ENCODE measurements around the gene FMN1. TPM values are rescaled to one million over a fixed set of nuclear protein-coding genes. Genes with fewer than 3 reads are reported as not detected.

Gene FMN1
- total and polyA plus RNA-seq, 2 experiments from 2014 or later, result 0.93 to 2.2 TPM

GRCh38 chr15:32718227-32718820 lies 476.2 kb downstream of the FMN1 start:
- Histone ChIP-seq H3K4me1 (ENCODE audit: insufficient read depth) (peaks cover 37% of the 10 kb centered on the region), H4K20me1 (ENCODE audit: insufficient read depth) (no peaks in the 10 kb centered on the region), H3K9ac (peak overlapping the region; percentile 96), H3K4me3 (peak overlapping the region; percentile 93), H3K36me3 (ENCODE audit: low read depth) (peaks cover 24% of the 10 kb centered on the region; the same call in 1 of the 2 replicates), H3K4me2 (ENCODE audit: unreplicated experiment) (peak overlapping the region; percentile 90), H3K79me2 (ENCODE audit: insufficient read depth) (peaks cover 55% of the 10 kb centered on the region), H3K27me3 (replicated peaks; ENCODE audit: insufficient read depth) (no peaks in the 10 kb centered on the region), H3K9me2 (ENCODE audit: insufficient read depth) (no peaks in the 10 kb centered on the region), H3K27ac (peak overlapping the region; percentile 84), H2AFZ (no peak overlapping the region), H3F3A (ENCODE audit: insufficient read depth) (peaks cover 75% of the 10 kb centered on the region), H3K9me3 (ENCODE audit: low read depth) (no peaks in the 10 kb centered on the region)
- 1% methylated on average over 54 to 60 of the region's 60 CpGs for WGBS, 2 experiments (ENCODE audit: low coverage in 1 of 2, low lambda C conversion rate in 2 of 2, missing lambda C conversion rate in 2 of 2)
- DNase-seq, result peak; percentile 74
- no peak for TF ChIP-seq EZH2 (IDR thresholded peaks at IDR 0.05; ENCODE audit: insufficient read depth, poor library complexity, severe bottlenecking)
- TF ChIP-seq EZH2phosphoT487 (IDR thresholded peaks at IDR 0.05; ENCODE audit: insufficient read depth, low read depth), result no peak
- in situ Hi-C loops (cut with MboI), result loop anchor here (5.0 kb wide), 1 partner anchor 46 kb away; no protein-coding TSS in a partner anchor

- Histone ChIP-seq H3F3A (ENCODE audit: insufficient read depth) (peaks cover 68% of the 10 kb centered on the region), H3K9me2 (ENCODE audit: insufficient read depth) (no peaks in the 10 kb centered on the region), H3K27me3 (replicated peaks; ENCODE audit: insufficient read depth) (no peaks in the 10 kb centered on the region), H3K4me3 (peak within 1 kb of the TSS; percentile 93), H3K36me3 (ENCODE audit: low read depth) (peaks cover 21% of the 10 kb centered on the region; the same call in 1 of the 2 replicates), H3K4me1 (ENCODE audit: insufficient read depth) (peaks cover 36% of the 10 kb centered on the region), H2AFZ (peak within 1 kb of the TSS; percentile 54), H3K27ac (peak within 1 kb of the TSS; percentile 84), H3K79me2 (ENCODE audit: insufficient read depth) (peaks cover 48% of the 10 kb centered on the region), H3K4me2 (ENCODE audit: unreplicated experiment) (peak within 1 kb of the TSS; percentile 90), H4K20me1 (ENCODE audit: insufficient read depth) (no peaks in the 10 kb centered on the region), H3K9me3 (ENCODE audit: low read depth) (no peaks in the 10 kb centered on the region), H3K9ac (peak within 1 kb of the TSS; percentile 96)
- TF ChIP-seq EZH2 (IDR thresholded peaks at IDR 0.05; ENCODE audit: insufficient read depth, poor library complexity, severe bottlenecking), result no peak
- TF ChIP-seq EZH2phosphoT487 (IDR thresholded peaks at IDR 0.05; ENCODE audit: insufficient read depth, low read depth), result no peak
- peak; percentile 84 for DNase-seq
- in situ Hi-C loops (cut with MboI), result loop anchor here (5.0 kb wide), 1 partner anchor 45 kb away; no protein-coding TSS in a partner anchor
- WGBS, 2 experiments (ENCODE audit: low coverage in 1 of 2, low lambda C conversion rate in 2 of 2, missing lambda C conversion rate in 2 of 2), result 1 to 2% methylated on average over 54 to 94 of the region's 99 CpGs
These were observed 476.9 kb downstream of the FMN1 start, which contains the start of gene GREM1 for GRCh38 chr15:32717426-32718226. TSS of gene GREM1 (plus strand) at chr15:32718004. CDS start at chr15:32730691, 12,687 bp downstream.

- DNase-seq, result no peak
- peaks cover 61% of the 10 kb centered on the region for H3F3A ChIP-seq (ENCODE audit: insufficient read depth)
- H3K4me1 ChIP-seq (ENCODE audit: insufficient read depth), result peaks cover 30% of the 10 kb centered on the region
- H3K4me3 ChIP-seq, result peak overlapping the region; percentile 93
- H3K36me3 ChIP-seq (ENCODE audit: low read depth), result peaks cover 21% of the 10 kb centered on the region; the same call in 1 of the 2 replicates
- H3K9ac ChIP-seq, result peak overlapping the region; percentile 96
- H2AFZ ChIP-seq, result peak overlapping the region; percentile 54
- no peaks in the 10 kb centered on the region for H3K27me3 ChIP-seq (replicated peaks; ENCODE audit: insufficient read depth)
- in situ Hi-C loops (cut with MboI), result loop anchor here (5.0 kb wide), 1 partner anchor 45 kb away; no protein-coding TSS in a partner anchor
- peaks cover 41% of the 10 kb centered on the region for H3K79me2 ChIP-seq (ENCODE audit: insufficient read depth)
- H3K9me3 ChIP-seq (ENCODE audit: low read depth), result no peaks in the 10 kb centered on the region
- no peaks in the 10 kb centered on the region for H3K9me2 ChIP-seq (ENCODE audit: insufficient read depth)
- peak overlapping the region; percentile 84 for H3K27ac ChIP-seq
- peak overlapping the region; percentile 62 for H3K4me2 ChIP-seq (ENCODE audit: unreplicated experiment)
- no peaks in the 10 kb centered on the region for H4K20me1 ChIP-seq (ENCODE audit: insufficient read depth)
- 52 to 57% methylated on average over 21 of the region's 21 CpGs for WGBS, 2 experiments (ENCODE audit: low coverage in 1 of 2, low lambda C conversion rate in 2 of 2, missing lambda C conversion rate in 2 of 2)
- TF ChIP-seq EZH2 (IDR thresholded peaks at IDR 0.05; ENCODE audit: insufficient read depth, poor library complexity, severe bottlenecking) (no peak), EZH2phosphoT487 (IDR thresholded peaks at IDR 0.05; ENCODE audit: insufficient read depth, low read depth) (no peak)
These were observed 477.5 kb downstream of the FMN1 start for GRCh38 chr15:32716915-32717425.
